B cell (primary cell): Measurements from ENCODE around the gene C2orf78. TPM values are rescaled to one million over a fixed set of nuclear protein-coding genes. Genes with fewer than 3 reads are reported as not detected.

Experiments used
- ATAC-seq: fragments of 200-7000 bp; cut with Tn5 transposase; one replicate; pipeline ENCODE4 v1.10.0; 2021; ENCODE audit warnings: low read depth, mild to moderate bottlenecking, moderate number of reproducible peaks, moderate library complexity
- CTCF ChIA-PET: fragments of 350-600 bp; sonication (Branson Sonifier 250); formaldehyde crosslinking; loops from one replicate; lab custom pipeline; 2021; ENCODE audit warnings: antibody characterized with exemption, inconsistent platforms; lab: Charles Lee
- POLR2A ChIA-PET: fragments of 350-600 bp; sonication (Branson Sonifier 250); formaldehyde crosslinking; loops from one replicate; lab custom pipeline; 2021; ENCODE audit warnings: antibody characterized with exemption; lab: Charles Lee
- DNase-seq: peaks from one replicate; pipeline ENCODE4 v3.0.0; 2013
- H2AFZ ChIP-seq: 2 replicates; pipeline ENCODE4 v1.6.1; 2012; ENCODE audit warnings: mild to moderate bottlenecking, low read depth, low read length; ENCODE audit not compliant: insufficient read depth, poor library complexity, severe bottlenecking
- H3K27ac ChIP-seq, 2 donors: 1 replicate in 1 of 2; 2 replicates in 1 of 2; pipeline ENCODE4 v1.5.1; 2012 to 2013; ENCODE audit warnings: low read length in 2 of 2, mild to moderate bottlenecking in 2 of 2, moderate library complexity in 1 of 2
- H3K27me3 ChIP-seq, 4 experiments: fragments of 200-600 bp in 1 of 4; sonication (generic) in 1 of 4; replicated peaks in 1 of 4; 1 replicate in 2 of 4; 2 replicates in 2 of 4; pipeline versions ENCODE4 v1.6.1 to v1.7.0; 2013 to 2016; ENCODE audit warnings: low read length in 3 of 4, mild to moderate bottlenecking in 2 of 4, mixed read lengths in 1 of 4, moderate library complexity in 1 of 4; ENCODE audit not compliant: insufficient read depth in 4 of 4, control insufficient read depth in 3 of 4; ENCODE audit errors: control extremely low read depth in 1 of 4
- H3K36me3 ChIP-seq, 2 experiments: replicated peaks in 1 of 2; 1 replicate in 1 of 2; 2 replicates in 1 of 2; pipeline versions ENCODE4 v1.6.1 to v1.7.1; 2013; ENCODE audit warnings: low read length in 1 of 2; ENCODE audit not compliant: insufficient read depth in 2 of 2, control insufficient read depth in 1 of 2; ENCODE audit errors: control extremely low read depth in 1 of 2, extremely low read depth in 1 of 2
- H3K4me1 ChIP-seq, 2 donors: fragments of 200-600 bp in 1 of 2; sonication (generic) in 1 of 2; 1 replicate in 1 of 2; 2 replicates in 1 of 2; pipeline versions ENCODE4 v1.5.1 to v1.6.1; 2013 to 2017; ENCODE audit warnings: low read length in 2 of 2; ENCODE audit not compliant: control insufficient read depth in 2 of 2, insufficient read depth in 2 of 2
- H3K4me2 ChIP-seq: replicated peaks from 2 replicates; pipeline ENCODE3; 2012; ENCODE audit warnings: mild to moderate bottlenecking, low read depth, low read length; ENCODE audit not compliant: poor library complexity, severe bottlenecking
- H3K4me3 ChIP-seq, 5 experiments: fragments of 200-600 bp in 1 of 5; sonication (generic) in 1 of 5; 1 replicate in 3 of 5; 2 replicates in 2 of 5; pipeline versions ENCODE4 v1.5.1 to v1.7.0; 2011 to 2016; ENCODE audit warnings: low read length in 4 of 5, mild to moderate bottlenecking in 4 of 5, low read depth in 2 of 5, control low read depth in 1 of 5, moderate library complexity in 1 of 5; ENCODE audit not compliant: insufficient read depth in 1 of 5; ENCODE audit errors: control extremely low read depth in 1 of 5, extremely low read depth in 1 of 5
- H3K79me2 ChIP-seq: fragments of 200-600 bp; sonication (generic); one replicate; pipeline ENCODE4 v1.6.0; 2016; ENCODE audit warnings: low read length; ENCODE audit not compliant: control insufficient read depth, insufficient read depth
- H3K9ac ChIP-seq: fragments of 200-600 bp; sonication (generic); 2 replicates; pipeline ENCODE4 v1.6.1; 2017; ENCODE audit warnings: mild to moderate bottlenecking, low read length, moderate library complexity
- H3K9me3 ChIP-seq, 3 donors: one replicate each; pipeline versions ENCODE4 v1.6.1 to v1.7.1; 2013; ENCODE audit warnings: low read length in 2 of 3; ENCODE audit not compliant: control insufficient read depth in 2 of 3, insufficient read depth in 1 of 3; ENCODE audit errors: control extremely low read depth in 1 of 3
- H4K20me1 ChIP-seq: 2 replicates; pipeline ENCODE4 v1.6.0; 2012; ENCODE audit warnings: mild to moderate bottlenecking, low read length; ENCODE audit not compliant: insufficient read depth, control insufficient read depth, poor library complexity, severe bottlenecking
- H3K27ac Mint-ChIP-seq: one replicate; pipeline ENCODE4 v1.8.0; 2021; ENCODE audit warnings: mixed read lengths
- H3K27me3 Mint-ChIP-seq: one replicate; pipeline ENCODE4 v1.8.0; 2021; ENCODE audit warnings: mixed read lengths
- H3K4me1 Mint-ChIP-seq: one replicate; pipeline ENCODE4 v1.8.0; 2021; ENCODE audit warnings: mixed read lengths
- H3K4me3 Mint-ChIP-seq: one replicate; pipeline ENCODE4 v1.8.0; 2021; ENCODE audit warnings: mixed read lengths
- H3K9me3 Mint-ChIP-seq: one replicate; pipeline ENCODE4 v1.8.0; 2022; ENCODE audit warnings: mixed read lengths; ENCODE audit not compliant: insufficient read depth
- EZH2 ChIP-seq: IDR thresholded peaks from 2 replicates; pipeline ENCODE4 v1.6.1; 2012; ENCODE audit warnings: borderline replicate concordance, low read depth, mild to moderate bottlenecking, moderate library complexity, low read length; ENCODE audit not compliant: insufficient read depth, poor library complexity, severe bottlenecking
- WGBS: methylation state at CpG from one replicate; pipeline ENCODE4 v1.1.5; 2013; ENCODE audit warnings: missing lambda C conversion rate; ENCODE audit not compliant: insufficient coverage; 5-methylcytosine and 5-hydroxymethylcytosine counted together
- intact Hi-C: fragments of 100-400 bp; cut with micrococcal nuclease; formaldehyde crosslinking; loops from one replicate; pipeline ENCODE4 v1.10.0; 2022
- polyA plus RNA-seq: library from polyadenylated mRNA; depleted of rRNA; stranded (reverse); fragments of >200 nt; gene quantifications from 2 replicates; pipeline ENCODE4 v1.2.3, GENCODE V29; 2012
- total RNA-seq, 2 donors: library from RNA; stranded (reverse); fragments of 120-200 nt in 1 of 2; gene quantifications; 1 replicate in 1 of 2; 2 replicates in 1 of 2; pipeline versions ENCODE4 v1.2.3 to v1.2.4, GENCODE V29; 2013 to 2022
- TF ChIP-seq, protein P1 (sequence below): fragments of 200-600 bp; IDR thresholded peaks from one replicate; pipeline ENCODE4 v1.8.0; 2022; ENCODE audit warnings: antibody characterized with exemption, mild to moderate bottlenecking

The C2orf78 gene
- total and polyA plus RNA-seq, 2 donors (not counting 1 experiment from before 2014, with no cell fraction given), result not detected

DNA sequence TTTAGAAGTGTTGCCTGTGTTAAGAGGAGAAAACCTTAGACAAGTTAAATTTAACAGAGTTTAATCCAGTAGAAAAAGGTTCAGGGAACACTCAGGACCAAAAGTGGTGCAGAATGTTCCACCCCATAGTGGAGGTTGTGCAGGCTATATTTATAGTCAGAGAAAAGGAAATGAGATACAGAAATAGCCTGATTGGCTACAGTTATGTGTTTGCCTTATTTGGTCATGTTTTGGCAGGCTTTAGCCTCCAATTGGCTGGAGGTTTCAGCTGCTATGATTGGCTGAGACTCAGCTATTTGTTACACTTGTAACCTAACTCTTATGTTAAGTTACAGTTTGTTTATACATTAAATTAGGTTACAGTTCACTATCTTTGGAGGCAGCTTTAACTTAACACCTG, 48.9 kb downstream of the C2orf78 start:
- H3K27me3 ChIP-seq, result no peaks in the 10 kb centered on the region
- ChIA-PET CTCF (interaction anchor here (1.0 to 2.4 kb wide), 2 partner anchors 9 to 10 kb away, joined by 3 to 10 read pairs; no protein-coding TSS in a partner anchor), POLR2A (no interaction called here)
- no peak overlapping the region for H3K4me2 ChIP-seq
- no peak overlapping the region for H3K27ac ChIP-seq
- DNase-seq, result no peak
- H3K27ac Mint-ChIP-seq, result no peak overlapping the region
- H3K27me3 Mint-ChIP-seq, result no peaks in the 10 kb centered on the region
- intact Hi-C loops, result no loop called here
- H4K20me1 ChIP-seq, result peaks cover 5% of the 10 kb centered on the region
- no peak overlapping the region for H3K9ac ChIP-seq
- peaks cover 5% of the 10 kb centered on the region for H3K9me3 Mint-ChIP-seq
- H3K4me3 ChIP-seq, result no peak overlapping the region
- peaks cover 36% of the 10 kb centered on the region for H3K4me1 Mint-ChIP-seq
- no peaks in the 10 kb centered on the region for H3K9me3 ChIP-seq
- no peak overlapping the region for H3K4me3 Mint-ChIP-seq
- H2AFZ ChIP-seq, result no peak overlapping the region
- H3K36me3 ChIP-seq, result peaks cover 6 to 28% of the 10 kb centered on the region in 2 experiments
- TF ChIP-seq, protein P1, sequence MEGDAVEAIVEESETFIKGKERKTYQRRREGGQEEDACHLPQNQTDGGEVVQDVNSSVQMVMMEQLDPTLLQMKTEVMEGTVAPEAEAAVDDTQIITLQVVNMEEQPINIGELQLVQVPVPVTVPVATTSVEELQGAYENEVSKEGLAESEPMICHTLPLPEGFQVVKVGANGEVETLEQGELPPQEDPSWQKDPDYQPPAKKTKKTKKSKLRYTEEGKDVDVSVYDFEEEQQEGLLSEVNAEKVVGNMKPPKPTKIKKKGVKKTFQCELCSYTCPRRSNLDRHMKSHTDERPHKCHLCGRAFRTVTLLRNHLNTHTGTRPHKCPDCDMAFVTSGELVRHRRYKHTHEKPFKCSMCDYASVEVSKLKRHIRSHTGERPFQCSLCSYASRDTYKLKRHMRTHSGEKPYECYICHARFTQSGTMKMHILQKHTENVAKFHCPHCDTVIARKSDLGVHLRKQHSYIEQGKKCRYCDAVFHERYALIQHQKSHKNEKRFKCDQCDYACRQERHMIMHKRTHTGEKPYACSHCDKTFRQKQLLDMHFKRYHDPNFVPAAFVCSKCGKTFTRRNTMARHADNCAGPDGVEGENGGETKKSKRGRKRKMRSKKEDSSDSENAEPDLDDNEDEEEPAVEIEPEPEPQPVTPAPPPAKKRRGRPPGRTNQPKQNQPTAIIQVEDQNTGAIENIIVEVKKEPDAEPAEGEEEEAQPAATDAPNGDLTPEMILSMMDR, result no peak
- no peak for TF ChIP-seq EZH2
- peaks cover under 1% of the 10 kb centered on the region for H3K79me2 ChIP-seq
- H3K4me1 ChIP-seq, result peaks cover 15 to 16% of the 10 kb centered on the region in 2 donors
- no peak for ATAC-seq

DNA sequence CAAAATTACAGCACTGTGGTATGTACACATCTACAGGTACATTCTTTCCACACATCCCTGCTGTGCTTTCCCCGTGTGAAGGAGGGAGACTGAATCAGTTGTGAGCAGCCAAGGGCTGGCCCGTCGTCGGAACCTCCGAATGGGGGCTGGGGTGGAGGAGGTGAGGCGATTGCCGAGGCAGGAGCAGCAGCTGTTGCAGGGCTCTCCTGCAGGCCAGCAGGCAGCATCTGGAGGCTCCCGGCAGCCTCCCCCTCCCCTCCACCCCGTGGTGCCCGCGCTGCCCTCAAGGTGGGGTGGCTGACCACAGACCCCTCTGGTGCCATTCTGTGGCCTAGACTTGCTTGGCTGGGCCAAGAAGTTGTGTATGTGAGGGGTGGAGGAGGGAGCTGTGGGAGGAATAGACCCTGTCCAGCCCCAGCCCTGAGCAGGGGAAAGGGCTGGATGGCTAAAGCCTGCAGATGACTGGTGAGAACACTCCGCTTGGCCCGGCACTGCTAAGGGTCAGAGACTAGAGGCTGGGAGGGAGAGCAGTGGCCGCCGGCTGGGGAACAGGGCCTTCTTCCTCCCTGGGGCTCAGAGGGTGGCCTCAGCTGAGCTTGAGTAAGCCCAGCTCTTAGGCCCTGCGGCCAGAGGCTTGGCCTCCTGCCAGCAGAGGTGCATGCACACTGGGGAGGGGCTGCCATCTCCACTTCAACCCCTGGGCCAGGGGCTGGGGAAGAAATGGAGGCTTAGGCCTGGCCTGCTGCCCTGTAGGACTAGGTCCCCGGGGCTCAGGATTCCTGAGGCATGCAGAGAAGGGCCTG, 52.4 kb downstream of the C2orf78 start:
- no peak overlapping the region for H2AFZ ChIP-seq
- H3K9me3 ChIP-seq, result no peaks in the 10 kb centered on the region
- H3K27ac ChIP-seq, result no peak overlapping the region
- H3K27me3 ChIP-seq, result no peaks in the 10 kb centered on the region
- ATAC-seq, result no peak
- H3K9me3 Mint-ChIP-seq, result peaks cover 5% of the 10 kb centered on the region
- H3K4me3 ChIP-seq, result no peak overlapping the region
- intact Hi-C loops, result no loop called here
- ChIA-PET POLR2A (no interaction called here), CTCF (interaction anchor here (1.1 kb wide), 1 partner anchor 12 kb away, joined by 3 read pairs; no protein-coding TSS in a partner anchor)
- no peak overlapping the region for H3K4me3 Mint-ChIP-seq
- no peak overlapping the region for H3K27ac Mint-ChIP-seq
- H3K27me3 Mint-ChIP-seq, result no peaks in the 10 kb centered on the region
- peaks cover 6 to 39% of the 10 kb centered on the region in 2 experiments for H3K36me3 ChIP-seq
- peaks cover 10% of the 10 kb centered on the region for H4K20me1 ChIP-seq
- H3K4me1 ChIP-seq, result no peaks in the 10 kb centered on the region
- TF ChIP-seq EZH2, result no peak
- TF ChIP-seq, protein P1, result no peak
- H3K79me2 ChIP-seq, result peaks cover 5% of the 10 kb centered on the region
- no peak overlapping the region for H3K4me2 ChIP-seq
- no peak overlapping the region for H3K9ac ChIP-seq
- peaks cover 16% of the 10 kb centered on the region for H3K4me1 Mint-ChIP-seq
- no peak for DNase-seq
- WGBS, result 94% methylated on average over 5 of the region's 17 CpGs
